Measurements from ENCODE around the gene IQCH. TPM values are rescaled to one million over a fixed set of nuclear protein-coding genes. Genes with fewer than 3 reads are reported as not detected.

Gene IQCH
- total RNA-seq, 1 experiment from 2014 or later: 1.1 TPM

GRCh38 chr15:67415181-67415580, 160.6 kb downstream of the IQCH start:
- Histone ChIP-seq H3K4me2 (ENCODE audit: insufficient read depth, insufficient read length, low read length) (no peak overlapping the region), H3K27ac (ENCODE audit: insufficient read length, low read depth, low read length) (no peak overlapping the region), H2BK15ac (ENCODE audit: low read depth, low read length) (no peak overlapping the region), H3K79me2 (ENCODE audit: insufficient read depth, low read length) (no peaks in the 10 kb centered on the region), H2BK120ac (ENCODE audit: low read depth, low read length, poor library complexity, severe bottlenecking) (no peak overlapping the region), H2BK5ac (ENCODE audit: insufficient read length, low read length) (no peak overlapping the region), H3K23me2 (ENCODE audit: insufficient read length, low read depth, low read length, poor library complexity, severe bottlenecking) (no peaks in the 10 kb centered on the region), H3K9me3 (ENCODE audit: control insufficient read depth, low read depth, low read length) (no peaks in the 10 kb centered on the region), H3K4me1 (ENCODE audit: insufficient read depth, low read length) (no peaks in the 10 kb centered on the region), H3K14ac (ENCODE audit: insufficient read depth, low read length) (no peak overlapping the region), H4K8ac (replicated peaks; ENCODE audit: insufficient read length, low read depth, low read length) (no peak overlapping the region), H3K18ac (ENCODE audit: insufficient read length, low read depth, low read length) (no peak overlapping the region), H4K20me1 (ENCODE audit: control insufficient read depth, insufficient read depth, insufficient read length) (no peaks in the 10 kb centered on the region), H3K9ac (ENCODE audit: extremely low read depth, insufficient read length, low read length) (no peak overlapping the region), H3T11ph (ENCODE audit: low read length) (no peak overlapping the region), H3K4ac (ENCODE audit: low read depth, low read length) (no peak overlapping the region), H3K27me3 (ENCODE audit: insufficient read depth, low read length) (no peaks in the 10 kb centered on the region), H3K56ac (ENCODE audit: insufficient read length, low read depth, low read length) (no peak overlapping the region), H2BK12ac (ENCODE audit: insufficient read length, low read depth, low read length) (no peak overlapping the region), H2AK5ac (ENCODE audit: insufficient read length, low read length) (no peak overlapping the region), H3K79me1 (ENCODE audit: insufficient read depth, low read depth, low read length, poor library complexity, severe bottlenecking) (no peaks in the 10 kb centered on the region), H3K23ac (ENCODE audit: insufficient read length, low read depth, low read length) (no peak overlapping the region), H2AFZ (ENCODE audit: low read length) (no peak overlapping the region), H4K5ac (ENCODE audit: insufficient read length, low read depth, low read length) (no peak overlapping the region), H4K91ac (ENCODE audit: insufficient read length, low read depth, low read length) (no peak overlapping the region), H2BK20ac (ENCODE audit: low read depth, low read length, poor library complexity, severe bottlenecking) (no peak overlapping the region)
- no peak for DNase-seq
- TF ChIP-seq CTCF (conservative IDR thresholded peaks at IDR 0.05): no peak
- no peaks in the 10 kb centered on the region for H3K9me3 Mint-ChIP-seq
- no peaks in the 10 kb centered on the region for H3K36me3 Mint-ChIP-seq (ENCODE audit: insufficient read depth in 1 of 3, low read depth in 3 of 3)
- WGBS (ENCODE audit: extremely low coverage, insufficient read length, low lambda C conversion rate): no CpG with 5 or more reads among the region's 7 CpGs
- no peak overlapping the region for H3K27ac Mint-ChIP-seq
- H3K27me3 Mint-ChIP-seq (ENCODE audit: low read depth): peaks cover 5% of the 10 kb centered on the region
- H3K4me1 Mint-ChIP-seq: peaks cover 9% of the 10 kb centered on the region in 2 experiments
- no peak overlapping the region for H3K4me3 Mint-ChIP-seq

Measured in H9 (cell line).